OCI-M2 (cell line): ENCODE measurements around the gene DENND4B.

Experiments used
- DNase-seq: peaks from one replicate; lab custom pipeline; 2025; ENCODE audit not compliant: unreplicated experiment; lab: John Stamatoyannopoulos, UW

The DENND4B gene

GRCh38 chr1:153951183-153951582 lies 4.7 kb upstream of the DENND4B start:
- no peak for DNase-seq

GRCh38 chr1:153945795-153946621 lies 510 bp downstream of the DENND4B start:
- no peak for DNase-seq

GRCh38 chr1:153945131-153945794 lies 1.3 kb downstream of the DENND4B start:
- no peak for DNase-seq

- DNase-seq = no peak
Measured at GRCh38 chr1:153944827-153945117, 1.7 kb downstream of the DENND4B start.

- no peak for DNase-seq
Measured at GRCh38 chr1:153944005-153944826, 2.3 kb downstream of the DENND4B start.

DNA sequence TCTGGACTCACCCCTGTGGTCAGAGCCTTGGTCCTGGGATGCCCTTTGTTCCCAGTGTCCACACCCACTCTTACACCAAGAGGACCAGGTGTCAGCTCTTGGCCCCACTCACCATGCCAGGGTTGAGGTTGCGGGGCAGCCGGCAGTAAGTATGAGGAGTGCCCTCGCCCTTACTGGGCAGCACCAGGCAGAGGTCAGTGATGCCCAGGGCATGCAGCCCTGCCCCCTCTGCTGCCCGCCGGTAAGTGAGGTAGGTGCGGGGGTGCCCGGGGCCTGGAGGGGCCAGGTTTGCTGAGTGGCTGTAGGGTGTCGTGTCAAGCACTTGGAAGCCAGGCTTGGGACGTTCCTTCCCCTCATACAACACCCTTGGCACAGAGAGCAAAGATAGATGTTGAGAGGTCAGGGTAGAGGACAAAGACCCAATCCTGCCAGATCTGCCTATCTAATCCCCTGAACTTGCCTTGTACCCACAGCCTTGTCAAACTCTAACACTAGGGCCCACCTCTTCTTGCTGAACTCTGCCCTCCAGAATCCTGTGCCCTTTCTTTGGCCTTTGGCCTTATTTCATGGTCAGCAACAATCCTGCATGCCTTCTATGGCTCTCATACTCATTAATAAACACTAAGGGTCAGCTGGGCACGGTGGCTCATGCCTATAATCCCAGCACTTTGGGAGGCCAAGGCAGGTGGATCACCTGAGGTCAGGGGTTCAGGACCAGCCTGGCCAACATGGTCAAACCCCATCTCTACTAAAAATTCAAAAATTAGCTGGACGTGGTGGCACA lies 3.6 kb downstream of the DENND4B start:
- no peak for DNase-seq

DNA sequence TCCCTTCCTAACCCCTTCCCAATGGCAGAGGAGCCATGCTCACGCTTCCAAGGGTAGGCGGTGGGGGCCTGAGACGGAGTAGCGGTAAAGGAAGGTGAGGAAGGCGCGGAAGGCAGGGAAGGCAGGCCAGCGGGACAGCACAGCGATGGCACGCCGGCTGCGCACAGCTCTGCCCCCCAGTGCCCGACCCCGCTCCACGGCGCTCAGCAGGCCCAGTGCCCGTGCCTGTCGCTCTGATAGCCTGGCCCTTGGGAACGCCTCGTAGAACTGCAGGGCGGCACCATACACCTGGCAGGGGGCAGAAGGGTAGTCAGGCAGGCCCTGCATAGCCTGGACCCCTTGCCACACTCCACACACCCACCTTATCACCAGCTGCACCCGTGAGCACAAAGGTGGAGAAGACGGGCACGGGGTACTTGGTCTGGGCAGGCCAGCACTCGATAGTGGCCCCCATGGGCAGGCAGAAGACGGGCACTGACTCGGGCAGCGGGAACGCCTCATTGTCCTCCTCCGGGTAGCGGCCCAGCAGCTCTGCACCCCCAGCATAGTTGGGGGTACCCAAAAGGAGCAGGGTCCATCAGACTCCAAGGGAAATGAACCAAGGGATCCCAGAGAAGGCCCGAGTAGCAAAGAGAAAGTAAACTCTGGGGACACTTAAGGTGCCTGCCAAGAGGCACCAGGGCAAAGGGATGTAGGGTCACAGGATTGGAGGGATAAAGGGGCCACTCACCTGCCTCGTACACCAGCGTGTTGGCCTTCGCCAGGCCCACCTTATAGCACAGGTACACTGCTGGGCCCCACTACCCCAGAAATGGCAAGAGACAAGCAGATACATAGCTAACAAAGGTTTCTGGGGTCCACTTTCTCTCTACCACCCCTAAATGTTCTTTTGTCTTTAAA lies 4.4 kb downstream of the DENND4B start:
- no peak for DNase-seq

DNA sequence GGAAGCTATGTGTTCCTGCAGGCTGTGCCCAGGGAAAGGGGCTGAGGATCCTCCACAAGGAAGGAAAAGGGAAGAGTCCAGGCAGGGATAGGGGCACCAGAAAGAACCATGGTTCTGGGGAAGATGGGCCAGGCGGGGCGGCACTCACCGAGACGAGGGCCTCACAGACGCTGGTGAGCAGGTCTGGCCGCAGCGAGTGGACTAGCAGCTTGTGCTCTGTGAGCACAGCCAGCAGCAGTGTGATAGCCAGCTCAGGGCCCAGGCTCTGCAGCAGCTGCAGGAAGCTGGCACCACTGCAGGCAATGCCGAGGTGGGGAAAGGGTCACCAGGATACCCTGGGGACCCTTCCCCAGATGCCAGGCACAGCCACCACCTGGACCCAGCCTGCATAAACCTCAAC lies 5.8 kb downstream of the DENND4B start:
- no peak for DNase-seq

DNA sequence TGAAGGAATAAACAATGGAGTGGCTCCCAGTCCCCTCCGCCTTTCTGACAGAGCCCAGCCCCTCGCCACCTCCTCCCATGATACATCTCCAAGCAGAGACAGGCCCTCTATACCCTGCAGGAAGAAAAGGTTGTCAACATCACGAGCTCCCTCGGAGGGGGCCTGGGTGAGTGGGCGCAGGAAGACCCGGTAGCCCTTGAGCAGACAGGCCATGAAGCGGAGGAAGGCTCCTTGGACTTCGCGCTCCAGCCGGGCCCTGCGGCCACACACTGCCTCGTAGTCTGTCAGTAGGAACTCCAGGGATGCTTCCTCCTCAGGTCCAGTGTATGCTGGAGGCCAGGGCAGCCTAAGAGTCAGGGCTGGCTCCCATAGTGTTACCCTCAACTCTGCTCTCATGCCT lies 7.0 kb downstream of the DENND4B start:
- DNase-seq = no peak

GRCh38 chr1:153938996-153939395 lies 7.5 kb downstream of the DENND4B start:
- no peak for DNase-seq

DNA sequence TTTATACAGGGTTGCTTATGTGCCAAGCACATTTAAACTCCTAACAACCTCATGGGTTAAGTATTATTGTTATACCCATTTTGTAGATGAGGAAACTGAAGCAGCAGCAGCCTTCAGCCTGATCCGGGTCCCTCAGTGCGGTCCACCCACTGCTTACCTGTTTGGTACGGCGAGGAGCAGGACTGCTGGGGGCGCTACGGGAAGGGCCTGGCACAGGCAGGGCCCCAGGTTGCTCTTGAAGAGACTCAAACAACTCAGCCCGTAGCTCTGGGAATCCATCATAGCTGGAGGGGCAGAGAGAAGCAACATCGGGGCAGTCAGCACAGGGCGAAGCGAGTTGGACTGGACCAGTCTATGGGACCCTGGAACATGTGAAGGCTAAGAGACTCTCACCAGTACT lies 9.2 kb downstream of the DENND4B start:
- DNase-seq = no peak

GRCh38 chr1:153936011-153936802 lies 10.3 kb downstream of the DENND4B start:
- DNase-seq = no peak

DNA sequence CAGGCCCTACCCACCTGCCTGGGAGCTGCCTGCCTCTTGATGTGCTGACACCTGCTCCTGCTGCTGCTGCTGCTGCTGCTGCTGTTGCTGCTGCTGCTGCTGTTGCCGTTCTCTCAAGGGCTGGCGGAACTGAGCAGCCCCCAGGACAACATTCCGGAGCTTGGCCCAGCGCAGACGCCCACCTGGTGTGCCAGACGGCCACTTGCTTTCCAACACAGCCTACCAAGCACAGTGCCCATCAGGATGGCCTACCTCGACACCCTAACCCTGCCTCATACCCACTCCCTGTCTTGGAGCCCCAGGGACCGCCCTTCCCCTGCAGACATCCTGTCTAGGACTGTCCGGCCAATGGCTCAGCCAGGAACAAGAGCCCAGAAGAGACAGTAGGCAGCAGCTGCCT lies 11.8 kb downstream of the DENND4B start:
- no peak for DNase-seq

GRCh38 chr1:153933955-153934354 lies 12.6 kb downstream of the DENND4B start:
- no peak for DNase-seq

DNA sequence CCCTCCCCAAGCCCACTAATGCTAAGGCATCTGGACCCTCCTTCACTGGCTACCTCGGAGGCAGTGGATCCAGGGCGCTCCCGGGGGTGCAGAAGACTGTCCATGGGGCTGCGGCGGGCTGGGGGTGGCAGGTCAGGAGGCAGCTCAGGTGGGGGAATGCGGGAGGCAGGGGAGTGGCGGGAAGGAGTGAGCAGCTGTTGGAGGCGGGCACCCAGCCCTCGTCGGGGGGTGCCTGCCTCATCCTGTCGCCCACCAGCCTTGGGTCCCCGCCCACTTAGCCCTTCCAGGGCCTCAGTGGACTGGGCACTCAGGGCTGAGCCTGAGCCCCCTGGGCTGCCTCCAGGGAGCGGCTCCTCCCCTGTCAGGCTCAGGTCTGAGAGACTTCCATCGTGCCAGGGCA lies 13.1 kb downstream of the DENND4B start:
- no peak for DNase-seq

GRCh38 chr1:153932156-153933131 lies 14.1 kb downstream of the DENND4B start:
- DNase-seq = no peak

GRCh38 chr1:153929981-153930948 lies 16.3 kb downstream of the DENND4B start:
- no peak for DNase-seq
